ENCODE data around the gene USP9X. TPM values are rescaled to one million over a fixed set of nuclear protein-coding genes. Genes with fewer than 3 reads are reported as not detected.

Gene USP9X
- total and polyA plus RNA-seq, 2 donors (not counting 3 experiments of a cell fraction or from before 2014, with no cell fraction given) = 13.7 to 66.8 TPM

DNA sequence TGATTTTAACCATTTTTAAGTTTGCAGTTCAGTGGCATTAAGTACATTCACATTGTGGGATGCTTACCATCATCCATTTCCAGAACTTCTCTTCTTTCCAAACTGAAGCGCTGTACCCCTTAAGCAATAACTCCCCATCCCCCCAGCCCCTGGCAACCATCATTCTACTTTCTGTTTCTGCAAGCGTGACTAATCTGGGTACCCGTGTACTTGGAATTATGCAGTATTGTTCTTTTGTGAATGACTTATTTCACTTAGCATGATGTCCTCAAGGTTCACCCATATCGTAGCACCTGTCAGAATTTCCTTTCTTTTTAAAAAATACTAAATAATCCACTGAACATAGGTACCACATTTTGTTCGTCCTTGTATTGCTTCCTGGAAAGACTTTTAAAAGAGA lies 32.9 kb downstream of the USP9X start:
- Histone ChIP-seq H3K9ac (replicated peaks; ENCODE audit: extremely low read depth, insufficient read depth, low read length) (no peak overlapping the region), H3K27ac (ENCODE audit: insufficient read depth, low read depth, low read length) (no peak overlapping the region), H3K36me3 (ENCODE audit: control insufficient read depth in 2 of 2, extremely low read depth in 1 of 2, insufficient read depth in 2 of 2, low read length in 2 of 2) (no peaks in the 10 kb centered on the region), H3K79me2 (ENCODE audit: control insufficient read depth, insufficient read depth, low read length) (peaks cover 83% of the 10 kb centered on the region), H3K4me3 (replicated peaks in 1 of 3; ENCODE audit: insufficient read depth in 1 of 3, low read depth in 1 of 3, low read length in 3 of 3) (no peak overlapping the region), H3K4me2 (ENCODE audit: insufficient read depth, low read length) (no peak overlapping the region), H3K9me1 (replicated peaks; ENCODE audit: control insufficient read depth, extremely low read depth, insufficient read depth, low read length) (no peaks in the 10 kb centered on the region), H3K9me3 (replicated peaks; ENCODE audit: control insufficient read depth, insufficient read depth, low read length) (no peaks in the 10 kb centered on the region), H2AFZ (ENCODE audit: low read depth, low read length) (no peak overlapping the region), H3K27me3 (ENCODE audit: control insufficient read depth in 2 of 2, insufficient read depth in 2 of 2, low read length in 2 of 2) (no peaks in the 10 kb centered on the region), H4K20me1 (replicated peaks; ENCODE audit: control insufficient read depth, extremely low read depth, insufficient read depth, low read length) (no peaks in the 10 kb centered on the region), H3K4me1 (ENCODE audit: control insufficient read depth, extremely low read depth, insufficient read depth, low read length) (peaks cover 4% of the 10 kb centered on the region)
- intact Hi-C loops (cut with micrococcal nuclease) = loop anchor here (5.0 to 10.0 kb wide), 3 partner anchors 103 to 466 kb away; no protein-coding TSS in a partner anchor
- dilution Hi-C loops (cut with MboI; ENCODE audit: extremely low pct_ligation_motif_present, low sequenced_read_pairs) = no loop called here
- TF ChIP-seq MYC (IDR thresholded peaks at IDR 0.05; ENCODE audit: low read depth, low read length) (no peak), POLR2AphosphoS5 (IDR thresholded peaks at IDR 0.05; ENCODE audit: insufficient read depth, low read depth, low read length) (no peak), MAX (IDR thresholded peaks at IDR 0.05; ENCODE audit: insufficient read depth, insufficient read length) (no peak)
- CTCF ChIA-PET = no interaction called here
- no TSS peak for BruUV-seq (replicated peaks)
- DNase-seq (ENCODE audit: low read depth, low spot score) (no peak), FAIRE-seq (no peak)
- POLR2A ChIA-PET = no interaction called here

DNA sequence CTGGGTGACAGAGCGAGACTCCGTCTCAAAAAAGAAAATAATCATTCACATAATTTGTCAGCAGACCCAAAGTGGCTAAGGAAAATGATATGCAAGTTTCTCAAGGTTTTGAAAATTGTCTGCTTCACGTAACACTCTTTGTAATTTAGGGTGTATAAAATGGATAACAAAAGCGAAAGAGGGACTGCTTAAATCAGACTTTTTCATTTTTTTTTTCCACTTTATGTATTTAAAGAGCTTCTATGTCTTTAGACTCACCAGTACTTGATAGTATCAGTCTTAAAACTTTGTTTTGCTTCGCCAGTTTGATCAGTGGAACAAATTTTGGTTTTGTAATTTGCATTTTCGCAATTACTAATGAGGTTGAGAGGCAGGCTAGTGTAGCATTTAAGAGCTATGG lies 34.6 kb downstream of the USP9X start:
- Histone ChIP-seq H2AFZ (ENCODE audit: low read depth, low read length) (no peak overlapping the region), H3K27me3 (ENCODE audit: control insufficient read depth in 2 of 2, insufficient read depth in 2 of 2, low read length in 2 of 2) (no peaks in the 10 kb centered on the region), H3K9me3 (replicated peaks; ENCODE audit: control insufficient read depth, insufficient read depth, low read length) (no peaks in the 10 kb centered on the region), H3K9me1 (replicated peaks; ENCODE audit: control insufficient read depth, extremely low read depth, insufficient read depth, low read length) (no peaks in the 10 kb centered on the region), H3K36me3 (ENCODE audit: control insufficient read depth in 2 of 2, extremely low read depth in 1 of 2, insufficient read depth in 2 of 2, low read length in 2 of 2) (no peaks in the 10 kb centered on the region), H3K4me1 (ENCODE audit: control insufficient read depth, extremely low read depth, insufficient read depth, low read length) (peaks cover 4% of the 10 kb centered on the region), H4K20me1 (replicated peaks; ENCODE audit: control insufficient read depth, extremely low read depth, insufficient read depth, low read length) (no peaks in the 10 kb centered on the region), H3K27ac (ENCODE audit: insufficient read depth, low read depth, low read length) (no peak overlapping the region), H3K79me2 (ENCODE audit: control insufficient read depth, insufficient read depth, low read length) (peaks cover 88% of the 10 kb centered on the region), H3K4me3 (replicated peaks in 1 of 3; ENCODE audit: insufficient read depth in 1 of 3, low read depth in 1 of 3, low read length in 3 of 3) (no peak overlapping the region), H3K4me2 (ENCODE audit: insufficient read depth, low read length) (no peak overlapping the region), H3K9ac (replicated peaks; ENCODE audit: extremely low read depth, insufficient read depth, low read length) (no peak overlapping the region)
- no TSS peak for BruUV-seq (replicated peaks)
- FAIRE-seq = no peak
- CTCF ChIA-PET = interaction anchor here (1.1 kb wide), 1 partner anchor 576 kb away, joined by 3 read pairs; no protein-coding TSS in a partner anchor
- dilution Hi-C loops (cut with MboI; ENCODE audit: extremely low pct_ligation_motif_present, low sequenced_read_pairs) (no loop called here), intact Hi-C loops (cut with micrococcal nuclease) (loop anchor here (5.0 to 10.0 kb wide), 3 partner anchors 105 to 468 kb away; no protein-coding TSS in a partner anchor)
- no peak for DNase-seq (ENCODE audit: low read depth, low spot score)
- TF ChIP-seq MYC (IDR thresholded peaks at IDR 0.05; ENCODE audit: low read depth, low read length) (no peak), JUN (IDR thresholded peaks at IDR 0.05; ENCODE audit: borderline replicate concordance, insufficient read depth, insufficient read length, low read depth) (no peak), MAX (IDR thresholded peaks at IDR 0.05; ENCODE audit: insufficient read depth, insufficient read length) (no peak)
- POLR2A ChIA-PET = no interaction called here
